ENCODE data around the gene CARD6. TPM values are rescaled to one million over a fixed set of nuclear protein-coding genes. Genes with fewer than 3 reads are reported as not detected.

CARD6 gene
- total RNA-seq, 1 experiment from 2014 or later, result 0.49 TPM

- POLR2A ChIA-PET, result no interaction called here
- Histone ChIP-seq H3K4me3 (ENCODE audit: low read depth in 2 of 2, low read length in 2 of 2) (no peak overlapping the region), H3K9me3 (ENCODE audit: control insufficient read depth, insufficient read depth, low read depth, low read length) (no peaks in the 10 kb centered on the region), H3K4me1 (ENCODE audit: control insufficient read depth, insufficient read depth, low read length) (no peaks in the 10 kb centered on the region), H3K36me3 (ENCODE audit: control insufficient read depth, insufficient read depth, low read length) (no peaks in the 10 kb centered on the region), H3K27me3 (ENCODE audit: control insufficient read depth, insufficient read depth, low read length) (no peaks in the 10 kb centered on the region), H3K27ac (ENCODE audit: low read length) (no peak overlapping the region)
- intact Hi-C loops (cut with micrococcal nuclease; ENCODE audit: unreplicated experiment) (loop anchor here (10.0 kb wide), 3 partner anchors 438 to 738 kb away; no protein-coding TSS in a partner anchor), in situ Hi-C loops (cut with HindIII; ENCODE audit: low pct_unique_long_range_greater_than_20kb, low sequenced_read_pairs) (no loop called here)
- no peak for TF ChIP-seq TCF7L2 (IDR thresholded peaks at IDR 0.05; ENCODE audit: low read depth, low read length)
- no peak for TF ChIP-seq CTCF (IDR thresholded peaks at IDR 0.05)
- TF ChIP-seq, protein P1, sequence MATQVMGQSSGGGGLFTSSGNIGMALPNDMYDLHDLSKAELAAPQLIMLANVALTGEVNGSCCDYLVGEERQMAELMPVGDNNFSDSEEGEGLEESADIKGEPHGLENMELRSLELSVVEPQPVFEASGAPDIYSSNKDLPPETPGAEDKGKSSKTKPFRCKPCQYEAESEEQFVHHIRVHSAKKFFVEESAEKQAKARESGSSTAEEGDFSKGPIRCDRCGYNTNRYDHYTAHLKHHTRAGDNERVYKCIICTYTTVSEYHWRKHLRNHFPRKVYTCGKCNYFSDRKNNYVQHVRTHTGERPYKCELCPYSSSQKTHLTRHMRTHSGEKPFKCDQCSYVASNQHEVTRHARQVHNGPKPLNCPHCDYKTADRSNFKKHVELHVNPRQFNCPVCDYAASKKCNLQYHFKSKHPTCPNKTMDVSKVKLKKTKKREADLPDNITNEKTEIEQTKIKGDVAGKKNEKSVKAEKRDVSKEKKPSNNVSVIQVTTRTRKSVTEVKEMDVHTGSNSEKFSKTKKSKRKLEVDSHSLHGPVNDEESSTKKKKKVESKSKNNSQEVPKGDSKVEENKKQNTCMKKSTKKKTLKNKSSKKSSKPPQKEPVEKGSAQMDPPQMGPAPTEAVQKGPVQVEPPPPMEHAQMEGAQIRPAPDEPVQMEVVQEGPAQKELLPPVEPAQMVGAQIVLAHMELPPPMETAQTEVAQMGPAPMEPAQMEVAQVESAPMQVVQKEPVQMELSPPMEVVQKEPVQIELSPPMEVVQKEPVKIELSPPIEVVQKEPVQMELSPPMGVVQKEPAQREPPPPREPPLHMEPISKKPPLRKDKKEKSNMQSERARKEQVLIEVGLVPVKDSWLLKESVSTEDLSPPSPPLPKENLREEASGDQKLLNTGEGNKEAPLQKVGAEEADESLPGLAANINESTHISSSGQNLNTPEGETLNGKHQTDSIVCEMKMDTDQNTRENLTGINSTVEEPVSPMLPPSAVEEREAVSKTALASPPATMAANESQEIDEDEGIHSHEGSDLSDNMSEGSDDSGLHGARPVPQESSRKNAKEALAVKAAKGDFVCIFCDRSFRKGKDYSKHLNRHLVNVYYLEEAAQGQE (IDR thresholded peaks at IDR 0.05; ENCODE audit: insufficient read depth in 1 of 2, low read depth in 2 of 2, low read length in 1 of 2), result no peak
- TF ChIP-seq POLR2AphosphoS5 (IDR thresholded peaks at IDR 0.05; ENCODE audit: low read depth, low read length), result no peak
- no peak for TF ChIP-seq SIN3A (IDR thresholded peaks at IDR 0.05; ENCODE audit: borderline replicate concordance, insufficient read depth, low read depth, low read length)
- BruUV-seq (replicated peaks), result no TSS peak
- ATAC-seq (no peak), DNase-seq (ENCODE audit: low read depth, low spot score) (no peak)
- CTCF ChIA-PET, result no interaction called here
Measured at GRCh38 chr5:40906351-40906751, 65.2 kb downstream of the CARD6 start.

- CTCF ChIA-PET, result no interaction called here
- H3K27me3 ChIP-seq (ENCODE audit: control insufficient read depth, insufficient read depth, low read length), result no peaks in the 10 kb centered on the region
- no peak within 1 kb of the TSS for H3K4me3 ChIP-seq (ENCODE audit: low read depth in 2 of 2, low read length in 2 of 2)
- no peak within 1 kb of the TSS for H3K27ac ChIP-seq (ENCODE audit: low read length)
- H3K36me3 ChIP-seq (ENCODE audit: control insufficient read depth, insufficient read depth, low read length), result no peaks in the 10 kb centered on the region
- POLR2A ChIA-PET, result no interaction called here
- ATAC-seq (no peak), DNase-seq (ENCODE audit: low read depth, low spot score) (no peak)
- intact Hi-C loops (cut with micrococcal nuclease; ENCODE audit: unreplicated experiment) (loop anchor here (10.0 kb wide), 3 partner anchors 436 to 736 kb away; no protein-coding TSS in a partner anchor), in situ Hi-C loops (cut with HindIII; ENCODE audit: low pct_unique_long_range_greater_than_20kb, low sequenced_read_pairs) (no loop called here)
- no peaks in the 10 kb centered on the region for H3K9me3 ChIP-seq (ENCODE audit: control insufficient read depth, insufficient read depth, low read depth, low read length)
- no TSS peak for BruUV-seq (replicated peaks)
- TF ChIP-seq TCF7L2 (IDR thresholded peaks at IDR 0.05; ENCODE audit: low read depth, low read length) (no peak), CTCF (IDR thresholded peaks at IDR 0.05) (no peak), POLR2AphosphoS5 (IDR thresholded peaks at IDR 0.05; ENCODE audit: low read depth, low read length) (no peak)
- H3K4me1 ChIP-seq (ENCODE audit: control insufficient read depth, insufficient read depth, low read length), result no peaks in the 10 kb centered on the region
Measured at GRCh38 chr5:40909264-40909663, 68.1 kb downstream of the CARD6 start, which contains the start of gene C7. Gene C7 (plus strand): TSS chr5:40909497. CDS start chr5:40909611, 114 bp downstream.

Measured in Panc1 (cell line).